HepG2 (cell line): ENCODE results near the gene TASOR2. TPM values are rescaled to one million over a fixed set of nuclear protein-coding genes. Genes with fewer than 3 reads are reported as not detected.

Experiments
- ATAC-seq: fragments of 200-7000 bp; cut with Tn5 transposase; 3 replicates; pipeline ENCODE4 v1.9.1; 2020; ENCODE audit warnings: mild to moderate bottlenecking, moderate library complexity
- BruUV-seq: library from RNA; stranded (reverse); fragments of 400-500 nt; replicated peaks from 2 replicates; lab custom pipeline; 2021; lab: Mats Ljungman, UMichigan
- CTCF ChIA-PET: fragments of 300-600 bp; formaldehyde crosslinking; extraction: SDS; loops from one replicate; lab custom pipeline; 2021; ENCODE audit warnings: low total read pairs, inconsistent platforms, low intra/inter-chr PET ratio; lab: Yijun Ruan, JAX
- POLR2A ChIA-PET: fragments of 350-600 bp; sonication (Branson Sonifier 250); formaldehyde crosslinking; loops from one replicate; lab custom pipeline; 2020; ENCODE audit warnings: antibody characterized with exemption, inconsistent platforms; lab: Yijun Ruan, JAX
- DNase-seq: peaks from one replicate; pipeline ENCODE4 v3.0.0-alpha.2; 2015; ENCODE audit warnings: low spot score
- FAIRE-seq: peaks from 3 replicates; lab custom pipeline; 2011; peaks lifted over from hg19 to GRCh38; lab: Jason Lieb, UNC
- H2AFZ ChIP-seq: one replicate; pipeline ENCODE4 v1.6.1; 2011; ENCODE audit warnings: low read length, inconsistent platforms
- H3K27ac ChIP-seq: fragments of 300-600 bp; 3 replicates; pipeline ENCODE4 v1.8.0; 2011; ENCODE audit warnings: mixed run types, mild to moderate bottlenecking, mixed read lengths, low read length, inconsistent platforms; ENCODE audit not compliant: insufficient read depth; ENCODE audit errors: extremely low read length
- H3K27me3 ChIP-seq, 2 experiments: fragments of 200-600 bp in 1 of 2; 2 replicates in 1 of 2; 3 replicates in 1 of 2; pipeline versions ENCODE4 v1.6.0 to v1.8.0; 2011; ENCODE audit warnings: low read length in 2 of 2, mild to moderate bottlenecking in 2 of 2, moderate library complexity in 2 of 2, inconsistent platforms in 1 of 2; ENCODE audit not compliant: insufficient read depth in 2 of 2, control insufficient read depth in 1 of 2
- H3K36me3 ChIP-seq, 2 experiments: fragments of 200-600 bp in 1 of 2; replicated peaks in 1 of 2; 2 replicates in 1 of 2; 3 replicates in 1 of 2; pipeline versions ENCODE4 v1.5.1 to v1.8.0; 2011; ENCODE audit warnings: low read length in 2 of 2, inconsistent platforms in 1 of 2; ENCODE audit not compliant: insufficient read depth in 2 of 2, control insufficient read depth in 1 of 2
- H3K4me1 ChIP-seq: 2 replicates; pipeline ENCODE4 v1.5.1; 2012; ENCODE audit warnings: low read length, inconsistent platforms; ENCODE audit not compliant: insufficient read depth
- H3K4me2 ChIP-seq: 2 replicates; pipeline ENCODE4 v1.6.0; 2011; ENCODE audit warnings: low read depth, low read length, inconsistent platforms
- H3K4me3 ChIP-seq, 3 experiments: fragments of 200-600 bp in 1 of 3; sonication (generic), shearing (Covaris generic) in 1 of 3; replicated peaks in 1 of 3; 2 replicates each; pipeline ENCODE4 v1.5.1; 2011 to 2016; ENCODE audit warnings: low read length in 3 of 3, inconsistent platforms in 2 of 3, low read depth in 2 of 3, mild to moderate bottlenecking in 2 of 3, control low read depth in 1 of 3, mixed read lengths in 1 of 3; ENCODE audit not compliant: insufficient read depth in 1 of 3
- H3K79me2 ChIP-seq: one replicate; pipeline ENCODE4 v1.6.1; 2011; ENCODE audit warnings: low read length, inconsistent platforms; ENCODE audit not compliant: insufficient read depth
- H3K9ac ChIP-seq: 2 replicates; pipeline ENCODE4 v1.6.0; 2011; ENCODE audit warnings: mild to moderate bottlenecking, low read depth, low read length, inconsistent platforms; ENCODE audit not compliant: insufficient read depth
- H3K9me3 ChIP-seq: 2 replicates; pipeline ENCODE4 v1.5.1; 2012; ENCODE audit warnings: mild to moderate bottlenecking, low read length
- H4K20me1 ChIP-seq: 2 replicates; pipeline ENCODE4 v1.6.0; 2011; ENCODE audit warnings: inconsistent platforms, mild to moderate bottlenecking, low read length, moderate library complexity; ENCODE audit not compliant: insufficient read depth
- CREB3 ChIP-seq: sonication (generic); formaldehyde crosslinking; IDR thresholded peaks from 2 replicates; pipeline ENCODE4 v1.5.0; 2020; ENCODE audit warnings: missing genetic modification reagents
- CREBL2 ChIP-seq: sonication (generic); formaldehyde crosslinking; IDR thresholded peaks from 2 replicates; pipeline ENCODE4 v1.8.1; 2023; ENCODE audit warnings: missing genetic modification reagents, mild to moderate bottlenecking, borderline replicate concordance
- GATAD1 ChIP-seq: IDR thresholded peaks from 2 replicates; pipeline ENCODE4 v1.6.1; 2016; ENCODE audit warnings: missing genetic modification reagents, missing compliant biosample characterization
- NFIC ChIP-seq: IDR thresholded peaks from 2 replicates; pipeline ENCODE4 v1.6.1; 2012; ENCODE audit warnings: mild to moderate bottlenecking, low read length, inconsistent platforms
- TCF7 ChIP-seq: sonication (generic); IDR thresholded peaks from 2 replicates; pipeline ENCODE4 v1.6.1; 2016; ENCODE audit warnings: antibody characterized with exemption, low read depth
- ZIK1 ChIP-seq: sonication (generic); formaldehyde crosslinking; IDR thresholded peaks from 2 replicates; pipeline ENCODE4 v1.5.0; 2020; ENCODE audit warnings: mild to moderate bottlenecking, low read depth, missing genetic modification reagents, borderline replicate concordance
- ZNF614 ChIP-seq: IDR thresholded peaks from 2 replicates; pipeline ENCODE4 v1.6.1; 2018; ENCODE audit warnings: missing biosample characterization, missing genetic modification reagents, inconsistent platforms, borderline replicate concordance
- ZNF784 ChIP-seq: sonication (generic); formaldehyde crosslinking; IDR thresholded peaks from 2 replicates; pipeline ENCODE4 v1.5.1; 2020; ENCODE audit warnings: missing genetic modification reagents, mild to moderate bottlenecking, borderline replicate concordance
- WGBS: methylation state at CpG from one replicate; pipeline ENCODE4 v1.1.6; 2017; ENCODE audit warnings: low lambda C conversion rate; 5-methylcytosine and 5-hydroxymethylcytosine counted together
- in situ Hi-C: cut with HindIII; loops from 2 replicates; pipeline ENCODE4 v1.10.0; 2017; ENCODE audit warnings: low pct_unique_long_range_greater_than_20kb; ENCODE audit not compliant: extremely low pct_ligation_motif_present
- intact Hi-C: fragments of 100-400 bp; cut with micrococcal nuclease; formaldehyde crosslinking; loops from one replicate; pipeline ENCODE4 v1.10.0; 2022; ENCODE audit not compliant: unreplicated experiment
- polyA plus RNA-seq, 8 experiments: library from polyadenylated mRNA; depleted of rRNA in 3 of 8; stranded (reverse) in 7 of 8; unstranded in 1 of 8; fragments of >200 nt; fragmentation: Illumina TruSeq in 4 of 8; extraction: Trizol in 4 of 8; gene quantifications; 2 replicates each; pipeline versions ENCODE4 v1.2.1 to v1.2.3, GENCODE V29; 2011 to 2016; ENCODE audit warnings: low read depth in 4 of 8, missing spikeins in 1 of 8, mixed read lengths in 1 of 8; ENCODE audit not compliant: insufficient read depth in 1 of 8
- total RNA-seq, 5 experiments: library from RNA; depleted of rRNA; stranded (reverse); fragments of >200 nt; fragmentation: Illumina TruSeq; extraction: Trizol; gene quantifications; 2 replicates each; pipeline ENCODE4 v1.2.3, GENCODE V29; 2016; ENCODE audit warnings: low read depth in 1 of 5

TASOR2 gene
- total and polyA plus RNA-seq, 2 of the 13 experiments (the other 11 are each of a cell fraction or from before 2014, with no cell fraction given) = 24.2 to 55.3 TPM

- ATAC-seq = no peak
- BruUV-seq = no TSS peak
- POLR2A ChIA-PET = interaction anchor here (0.6 kb wide), 1 partner anchor 30 kb away, joined by 4 read pairs; no protein-coding TSS in a partner anchor
These were observed 47.5 kb downstream of the TASOR2 start for GRCh38 chr10:5732141-5732540.

More at GRCh38 chr10:5732141-5732540, 47.5 kb downstream of the TASOR2 start:
- intact Hi-C loops (no loop called here), in situ Hi-C loops (no loop called here)
- Histone ChIP-seq H3K9ac (no peak overlapping the region), H3K9me3 (no peaks in the 10 kb centered on the region), H3K27me3 (no peaks in the 10 kb centered on the region), H3K4me2 (no peak overlapping the region), H3K27ac (no peak overlapping the region), H3K79me2 (no peaks in the 10 kb centered on the region), H4K20me1 (no peaks in the 10 kb centered on the region), H3K4me1 (peaks cover 22% of the 10 kb centered on the region), H3K36me3 (peaks cover 14 to 46% of the 10 kb centered on the region in 2 experiments), H3K4me3 (no peak overlapping the region), H2AFZ (no peak overlapping the region)
- CTCF ChIA-PET = no interaction called here
- no peak for FAIRE-seq
- TF ChIP-seq ZNF784 (no peak), CREB3 (CRISPR knock-in tag) (no peak), GATAD1 (CRISPR knock-in tag) (no peak), NFIC (no peak), ZIK1 (CRISPR knock-in tag) (no peak), TCF7 (no peak), CREBL2 (no peak), ZNF614 (CRISPR knock-in tag) (no peak)
- 93% methylated on average over 4 of the region's 4 CpGs for WGBS
- no peak for DNase-seq

Other genes starting within 250 kb of the TASOR2 start
- gene CALML5, start 185.3 kb upstream of the TASOR2 start, total RNA-seq (2016; rRNA removed; fragmentation: Illumina TruSeq; extraction: Trizol) = not detected in 2 replicates
- not detected in 2 replicates for gene CALML5, start 185.3 kb upstream of the TASOR2 start, polyA plus RNA-seq (2011; rRNA removed)
- not detected in 2 replicates for gene CALML3, start 159.9 kb upstream of the TASOR2 start, total RNA-seq (2016; rRNA removed; fragmentation: Illumina TruSeq; extraction: Trizol)
- gene CALML3, start 159.9 kb upstream of the TASOR2 start, polyA plus RNA-seq (2011; rRNA removed) = not detected in 2 replicates
- 15.4 and 17.5 TPM in 2 replicates for gene ASB13, start 18.2 kb upstream of the TASOR2 start, total RNA-seq (2016; rRNA removed; fragmentation: Illumina TruSeq; extraction: Trizol)
- gene ASB13, start 18.2 kb upstream of the TASOR2 start, polyA plus RNA-seq (2011; rRNA removed) = 9.3 and 12.7 TPM in 2 replicates
- gene GDI2, start 128.6 kb downstream of the TASOR2 start, total RNA-seq (2016; rRNA removed; fragmentation: Illumina TruSeq; extraction: Trizol) = 477 and 756 TPM in 2 replicates
- gene GDI2, start 128.6 kb downstream of the TASOR2 start, polyA plus RNA-seq (2011; rRNA removed) = 118 and 153 TPM in 2 replicates
- gene ANKRD16, start 205.1 kb downstream of the TASOR2 start, total RNA-seq (2016; rRNA removed; fragmentation: Illumina TruSeq; extraction: Trizol) = 5.4 and 8.0 TPM in 2 replicates
- 11.2 and 11.4 TPM in 2 replicates for gene ANKRD16, start 205.1 kb downstream of the TASOR2 start, polyA plus RNA-seq (2011; rRNA removed)
- 53.3 and 60.3 TPM in 2 replicates for gene FBH1, start 205.4 kb downstream of the TASOR2 start, total RNA-seq (2016; rRNA removed; fragmentation: Illumina TruSeq; extraction: Trizol)
- 48.8 and 51.3 TPM in 2 replicates for gene FBH1, start 205.4 kb downstream of the TASOR2 start, polyA plus RNA-seq (2011; rRNA removed)